DND-41 (cell line): ENCODE data around the gene C5AR1.

Experiments
- CTCF ChIP-seq: IDR thresholded peaks from 2 replicates; pipeline ENCODE4 v1.5.1; 2012; ENCODE audit warnings: borderline replicate concordance, low read length, moderate library complexity, mild to moderate bottlenecking; ENCODE audit not compliant: poor library complexity, severe bottlenecking; ENCODE audit errors: extremely low read depth
- EZH2 ChIP-seq: IDR thresholded peaks from 3 replicates; pipeline ENCODE4 v1.6.1; 2012; ENCODE audit warnings: borderline replicate concordance, low read depth, mild to moderate bottlenecking, moderate library complexity, low read length, inconsistent platforms; ENCODE audit not compliant: severe bottlenecking

DNA sequence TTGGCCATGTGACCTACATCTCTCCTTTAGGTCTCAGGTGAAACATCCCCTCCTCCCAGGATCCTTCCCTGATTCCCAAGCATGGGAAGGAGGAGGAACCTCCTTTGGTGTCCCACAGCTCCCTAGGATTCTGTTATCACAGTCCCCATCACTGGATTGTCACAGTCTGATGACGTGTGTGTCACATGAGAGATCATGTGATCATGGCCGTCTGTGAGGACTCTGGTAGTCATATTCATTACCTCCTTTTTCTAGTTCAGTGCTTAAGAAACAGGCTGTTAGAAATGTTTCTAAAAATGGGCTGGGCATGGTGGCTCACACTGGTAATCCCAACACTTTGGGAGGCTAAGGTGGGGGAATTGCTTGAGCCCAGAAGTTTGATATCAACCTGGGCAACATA, 42.4 kb downstream of the C5AR1 start:
- TF ChIP-seq CTCF (no peak), EZH2 (no peak)
